ENCODE measurements around the gene ZNF35.

Gene ZNF35

DNA sequence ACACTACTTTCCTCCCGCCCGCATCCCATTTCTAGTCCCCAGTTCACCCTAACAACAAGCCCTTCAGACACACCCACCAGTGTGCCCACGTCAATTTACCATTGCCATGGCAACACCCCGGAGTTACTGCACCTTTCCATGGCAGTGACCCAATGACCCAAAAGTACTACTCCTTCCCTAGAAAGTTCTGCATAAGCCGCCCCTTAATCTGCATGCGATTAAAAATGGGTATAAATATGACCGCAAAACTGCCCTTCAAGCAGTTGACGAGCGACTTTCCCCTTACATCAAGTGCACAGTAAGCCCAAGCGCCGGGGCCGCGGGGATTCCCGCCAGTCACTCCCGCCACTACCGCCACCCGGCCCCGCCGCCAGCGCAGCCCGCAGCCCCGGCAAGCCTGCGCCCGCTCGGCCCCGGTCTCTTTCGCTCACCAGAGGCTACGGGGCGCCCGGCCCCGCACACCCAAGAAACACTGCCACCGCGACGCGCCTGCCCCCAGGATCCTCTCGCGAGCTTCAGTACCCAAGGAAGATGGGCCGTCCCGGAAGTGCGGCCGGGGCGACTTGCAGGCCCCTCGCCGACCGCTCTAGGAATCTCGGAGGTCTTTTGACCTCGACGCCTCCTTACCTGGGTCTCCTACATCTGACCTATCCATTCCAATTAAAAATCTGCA lies 36.7 kb downstream of the ZNF35 start:
- peak; percentile 91 for DNase-seq (ENCODE audit: low read depth, low spot score)

DNA sequence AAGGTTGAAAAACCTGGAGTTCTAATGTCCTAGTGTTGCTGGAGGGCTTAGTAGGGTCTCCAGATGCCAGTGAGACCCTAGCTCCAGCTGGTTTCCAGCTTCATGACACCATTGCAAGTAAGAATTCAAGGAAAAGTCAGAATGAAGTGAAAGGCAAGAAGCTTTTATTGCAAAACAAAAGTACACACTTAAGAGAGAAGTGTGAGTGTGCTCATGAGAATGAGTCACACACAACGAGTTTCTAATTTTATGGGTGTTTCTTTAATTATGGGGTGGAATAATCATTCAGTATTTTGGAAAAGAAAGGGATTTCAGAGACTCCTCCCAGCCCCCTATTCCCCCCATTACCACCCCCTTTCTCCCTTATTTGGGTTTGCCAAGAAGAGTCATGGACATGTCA lies 39.4 kb downstream of the ZNF35 start:
- DNase-seq (ENCODE audit: low read depth, low spot score): no peak

Measured in astrocyte of the hippocampus (primary cell).